ENCODE data around the gene TTLL7.

- TF ChIP-seq POLR2A (IDR thresholded peaks at IDR 0.05) (no peak), POLR2AphosphoS5 (IDR thresholded peaks at IDR 0.05) (no peak)
These were observed 154.4 kb downstream of the TTLL7 start for GRCh38 chr1:83844546-83844945.
